ENCODE data around the gene EAPP. TPM values are rescaled to one million over a fixed set of nuclear protein-coding genes. Genes with fewer than 3 reads are reported as not detected.
A peak's percentile ranks its signal among the peaks of the same experiment; 100 is the strongest.

The EAPP gene
- total and polyA plus RNA-seq, 2 of the 13 experiments (the other 11 are each of a cell fraction or from before 2014, with no cell fraction given): 68.7 to 110 TPM

- TF ChIP-seq ZNF660 (CRISPR knock-in tag; IDR thresholded peaks at IDR 0.05; ENCODE audit: borderline replicate concordance, low read depth): peak; percentile 80; the same call in 1 of the 2 replicates
- peak; percentile 77 for TF ChIP-seq HNF4A (CRISPR knock-in tag; IDR thresholded peaks at IDR 0.05)
- TF ChIP-seq CCDC6 (CRISPR knock-in tag; IDR thresholded peaks at IDR 0.05): peak; percentile 94
- peak; percentile 99 for TF ChIP-seq POLR2A (IDR thresholded peaks at IDR 0.05; ENCODE audit: insufficient read depth in 1 of 2, low read depth in 2 of 2, low read length in 2 of 2)
- peak; percentile 81 for TF ChIP-seq ZBTB33 (CRISPR knock-in tag; IDR thresholded peaks at IDR 0.05)
- TF ChIP-seq ZNF512 (CRISPR knock-in tag; IDR thresholded peaks at IDR 0.05): peak; percentile 67; the same call in 1 of the 2 replicates
- 0 out of 2 replicates have a peak, but pooled peaks have one; percentile 55 for TF ChIP-seq ZBTB37 (CRISPR knock-in tag; IDR thresholded peaks at IDR 0.05)
- TF ChIP-seq ZNF770 (CRISPR knock-in tag; IDR thresholded peaks at IDR 0.05): no peak; the same call in 1 of the 2 replicates
- TF ChIP-seq PAF1 (CRISPR knock-in tag; IDR thresholded peaks at IDR 0.05): no peak
- no peak for TF ChIP-seq CENPX (CRISPR knock-in tag; IDR thresholded peaks at IDR 0.05)
- peak; percentile 98 for TF ChIP-seq DNMT3B (CRISPR knock-in tag; conservative IDR thresholded peaks at IDR 0.05)
- peak; percentile 91 for TF ChIP-seq RBAK (CRISPR knock-in tag; IDR thresholded peaks at IDR 0.05)
- TF ChIP-seq SETDB1 (CRISPR knock-in tag; IDR thresholded peaks at IDR 0.05; ENCODE audit: borderline replicate concordance): no peak
- TF ChIP-seq HDAC6 (IDR thresholded peaks at IDR 0.05; ENCODE audit: low read depth, low read length): no peak
- peak; percentile 92 for TF ChIP-seq XBP1 (CRISPR knock-in tag; IDR thresholded peaks at IDR 0.05)
Measured at GRCh38 chr14:34539407-34540180, at the start of gene EAPP (continued).
